Measurements from ENCODE around the gene FAM90A1. TPM values are rescaled to one million over a fixed set of nuclear protein-coding genes. Genes with fewer than 3 reads are reported as not detected.
A peak's percentile ranks its signal among the peaks of the same experiment; 100 is the strongest.
"Not testable (repeated sequence)": the region's sequence is repeated elsewhere in the genome, so short reads cannot be mapped to it uniquely, and the experiment has no call there.

The FAM90A1 gene, protein sequence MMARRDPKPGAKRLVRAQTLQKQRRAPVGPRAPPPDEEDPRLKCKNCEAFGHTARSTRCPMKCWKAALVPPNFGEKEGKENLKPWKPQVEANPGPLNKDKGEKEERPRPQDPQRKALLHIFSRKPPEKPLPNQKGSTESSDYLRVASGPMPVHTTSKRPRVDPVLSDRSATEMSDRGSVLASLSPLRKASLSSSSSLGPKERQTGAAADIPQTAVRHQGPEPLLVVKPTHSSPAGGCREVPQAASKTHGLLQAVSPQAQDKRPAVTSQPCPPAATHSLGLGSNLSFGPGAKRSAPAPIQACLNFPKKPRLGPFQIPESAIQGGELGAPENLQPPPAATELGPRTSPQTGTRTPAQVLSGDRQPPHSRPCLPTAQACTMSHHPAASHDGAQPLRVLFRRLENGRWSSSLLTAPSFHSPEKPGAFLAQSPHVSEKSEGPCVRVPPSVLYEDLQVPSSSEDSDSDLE
- total RNA-seq, result under 1 TPM; 0.19 to 0.23 TPM
- long read RNA-seq, donor 1, partial matches to known transcripts, result 1 of 1 reads
- long read RNA-seq, donor 1, other reads (novel, unspliced or antisense), result 0 of 1 reads
- long read RNA-seq, donor 2, partial matches to known transcripts, result 1 of 1 reads
- long read RNA-seq, donor 2, other reads (novel, unspliced or antisense), result 0 of 1 reads

DNA sequence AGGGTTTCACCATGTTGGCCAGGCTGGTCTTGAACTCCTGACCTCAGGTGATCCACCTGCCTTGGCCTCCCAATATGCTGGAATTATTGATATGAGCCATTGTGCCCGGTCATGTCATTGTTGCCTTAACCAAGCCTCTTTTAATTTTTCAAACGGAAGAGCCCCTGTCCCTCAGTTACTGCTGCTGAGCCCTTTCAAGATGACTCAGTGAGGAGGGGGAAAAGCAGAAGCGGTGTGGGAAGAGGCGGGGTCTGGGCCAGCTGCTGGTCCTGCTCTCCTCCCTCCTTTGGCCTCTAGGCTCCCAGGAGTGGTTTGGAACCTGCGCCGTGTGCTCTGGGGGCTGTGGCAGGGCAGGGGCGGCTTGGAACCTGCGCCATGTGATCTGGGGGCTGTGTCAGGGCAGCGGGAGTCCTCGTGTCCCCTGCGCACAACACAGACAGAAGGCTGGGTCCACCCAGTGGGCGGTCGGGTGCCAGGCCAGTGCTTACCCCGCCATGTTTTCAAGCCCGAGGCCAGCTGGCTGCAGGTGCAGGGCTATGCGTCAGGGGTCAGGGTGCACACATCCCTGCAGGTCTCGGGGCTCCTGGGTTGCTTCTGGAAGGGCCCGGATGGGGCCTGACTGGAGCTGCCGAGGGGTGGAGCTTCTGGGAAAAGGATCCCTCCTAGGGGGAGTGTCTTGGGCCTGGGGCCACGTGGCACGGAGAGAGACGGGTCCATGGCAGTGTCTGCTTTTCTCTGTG lies at the start of gene FAM90A1:
TSS of gene FAM90A1 (minus strand) at position 627 of the 740 bp plus-strand sequence. CDS start 2,786 bp downstream, outside the sequence.
- peak; percentile 88 for DNase-seq (ENCODE audit: low spot score)
- intact Hi-C loops (cut with DNase I), result loop anchor here in 1 of 2 donors (10.0 kb wide), 1 partner anchor 122 kb away; no protein-coding TSS in a partner anchor

DNA sequence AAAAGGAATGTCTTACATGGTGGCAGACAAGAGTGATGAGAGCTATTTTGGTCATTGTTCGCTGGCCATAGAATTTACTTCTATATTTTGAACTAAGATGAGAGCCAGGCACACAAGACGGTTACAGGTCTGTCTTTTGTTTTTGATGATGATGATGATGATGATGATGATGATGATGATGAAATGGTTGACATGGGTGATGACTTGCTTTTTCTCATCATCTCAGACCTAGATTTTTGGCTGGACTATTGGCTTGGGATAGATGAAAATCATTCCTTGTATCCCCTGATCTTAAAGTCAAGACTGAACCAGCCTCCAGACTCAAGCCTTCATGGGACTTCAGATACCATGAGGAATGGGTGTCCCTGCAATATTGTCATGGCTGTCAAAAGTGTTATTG lies 49.0 kb upstream of the FAM90A1 start:
- intact Hi-C loops (cut with DNase I); DNase-seq (ENCODE audit: low spot score): not testable (repeated sequence)

DNA sequence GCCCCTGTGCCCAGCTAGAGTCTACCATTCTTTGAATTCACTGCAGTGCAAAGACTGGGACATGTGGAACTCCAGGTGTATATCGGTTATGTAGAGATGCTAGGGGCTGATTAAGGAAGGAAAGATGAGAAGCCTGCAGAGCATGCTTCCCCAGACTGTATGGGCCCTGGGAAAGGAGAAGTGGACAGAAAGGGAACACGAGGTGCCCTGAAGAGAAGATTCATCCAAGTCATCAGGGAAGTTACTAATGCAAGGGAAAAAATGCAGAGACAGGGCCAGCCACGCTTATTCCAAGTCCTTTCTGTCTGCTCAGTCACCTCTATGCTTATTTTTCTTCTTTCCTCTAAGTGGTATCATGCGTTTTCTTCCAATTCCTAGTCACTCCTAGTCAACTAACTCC lies 39.3 kb upstream of the FAM90A1 start:
- intact Hi-C loops (cut with DNase I), result not testable (repeated sequence)

DNA sequence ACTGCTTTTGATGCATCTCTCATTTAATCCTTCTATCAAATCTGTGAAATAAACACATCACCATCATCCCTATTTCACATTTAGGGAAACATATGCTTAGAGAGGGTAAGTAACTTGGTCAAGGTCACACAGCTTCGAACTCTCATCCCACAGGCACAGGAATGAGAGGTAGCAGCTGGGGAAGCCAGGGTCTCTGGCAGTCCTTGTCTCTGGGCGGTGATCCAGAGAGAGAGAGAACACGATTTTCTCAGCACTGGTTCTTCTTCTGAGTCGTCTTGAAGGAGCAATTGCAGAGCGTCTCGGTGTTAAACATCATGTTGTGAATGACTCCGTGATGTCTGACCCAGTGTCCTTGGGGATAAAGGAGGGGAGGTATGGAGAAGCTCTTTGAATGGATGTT lies 36.8 kb upstream of the FAM90A1 start:
- DNase-seq (ENCODE audit: low spot score); intact Hi-C loops (cut with DNase I): not testable (repeated sequence)

More for the DNA sequence above, 39.3 kb upstream of the FAM90A1 start:
- DNase-seq (ENCODE audit: low spot score), result not testable (repeated sequence)

DNA sequence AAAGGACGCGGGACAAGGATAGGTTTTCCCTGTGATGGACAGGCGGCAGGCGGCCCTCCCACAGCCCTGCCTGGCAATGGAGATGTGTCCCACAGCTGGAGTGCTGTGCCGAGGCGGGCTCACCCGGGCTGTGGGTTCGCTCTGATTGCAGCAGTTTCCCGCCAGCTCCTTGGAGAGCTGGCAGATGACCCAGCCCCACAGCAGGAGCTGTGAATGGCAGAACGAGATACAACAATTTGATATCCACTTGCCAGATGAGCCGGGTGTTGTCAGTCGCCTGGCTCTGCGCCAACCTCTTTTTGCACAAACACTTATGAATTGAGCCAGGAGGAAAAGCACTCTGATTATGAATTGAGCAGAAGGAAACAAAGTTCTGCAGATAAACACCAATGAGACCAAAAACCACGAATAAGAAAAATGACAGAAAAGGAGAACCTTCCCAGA lies 33.7 kb upstream of the FAM90A1 start:
- intact Hi-C loops (cut with DNase I); DNase-seq (ENCODE audit: low spot score): not testable (repeated sequence)

DNA sequence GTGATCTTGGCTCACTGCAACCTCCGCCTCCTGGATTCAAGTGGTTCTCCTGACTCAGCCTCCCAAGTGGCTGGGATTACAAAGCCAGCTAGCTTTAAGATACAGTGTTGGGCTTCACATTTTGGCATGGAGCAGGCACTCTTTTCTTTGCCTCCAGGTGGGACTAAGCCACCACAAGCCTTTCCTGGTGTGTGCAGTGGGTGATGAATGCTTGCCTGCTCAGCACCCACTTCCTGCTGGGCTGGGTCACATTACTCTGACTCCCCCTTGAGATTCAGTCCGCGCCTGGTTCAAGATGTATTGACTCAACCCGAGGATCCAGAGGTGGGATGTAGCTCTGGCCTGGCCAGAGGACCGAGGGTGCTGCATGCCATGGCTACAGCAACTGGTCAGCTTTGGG lies 28.9 kb upstream of the FAM90A1 start:
- intact Hi-C loops (cut with DNase I); DNase-seq (ENCODE audit: low spot score): not testable (repeated sequence)

DNA sequence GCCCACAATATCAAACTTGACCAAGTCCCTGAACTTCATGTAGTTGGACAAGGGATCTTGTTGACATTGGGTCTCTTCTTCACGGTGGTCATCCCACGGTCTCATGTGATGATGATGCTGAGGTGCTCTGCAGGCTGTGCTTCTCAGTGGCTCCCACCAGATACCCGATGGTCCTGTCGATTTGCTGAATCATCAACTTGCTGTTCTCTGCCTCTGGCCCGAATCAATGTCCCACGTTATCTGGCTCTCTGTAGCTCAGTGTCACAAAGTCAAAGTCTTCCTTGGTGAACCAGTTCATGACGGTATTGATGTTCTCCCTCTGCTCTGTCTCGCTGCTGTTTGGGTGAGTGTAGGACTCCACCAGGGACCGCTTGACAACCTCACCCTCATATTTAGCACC lies 27.3 kb upstream of the FAM90A1 start:
- intact Hi-C loops (cut with DNase I), result not testable (repeated sequence)

DNA sequence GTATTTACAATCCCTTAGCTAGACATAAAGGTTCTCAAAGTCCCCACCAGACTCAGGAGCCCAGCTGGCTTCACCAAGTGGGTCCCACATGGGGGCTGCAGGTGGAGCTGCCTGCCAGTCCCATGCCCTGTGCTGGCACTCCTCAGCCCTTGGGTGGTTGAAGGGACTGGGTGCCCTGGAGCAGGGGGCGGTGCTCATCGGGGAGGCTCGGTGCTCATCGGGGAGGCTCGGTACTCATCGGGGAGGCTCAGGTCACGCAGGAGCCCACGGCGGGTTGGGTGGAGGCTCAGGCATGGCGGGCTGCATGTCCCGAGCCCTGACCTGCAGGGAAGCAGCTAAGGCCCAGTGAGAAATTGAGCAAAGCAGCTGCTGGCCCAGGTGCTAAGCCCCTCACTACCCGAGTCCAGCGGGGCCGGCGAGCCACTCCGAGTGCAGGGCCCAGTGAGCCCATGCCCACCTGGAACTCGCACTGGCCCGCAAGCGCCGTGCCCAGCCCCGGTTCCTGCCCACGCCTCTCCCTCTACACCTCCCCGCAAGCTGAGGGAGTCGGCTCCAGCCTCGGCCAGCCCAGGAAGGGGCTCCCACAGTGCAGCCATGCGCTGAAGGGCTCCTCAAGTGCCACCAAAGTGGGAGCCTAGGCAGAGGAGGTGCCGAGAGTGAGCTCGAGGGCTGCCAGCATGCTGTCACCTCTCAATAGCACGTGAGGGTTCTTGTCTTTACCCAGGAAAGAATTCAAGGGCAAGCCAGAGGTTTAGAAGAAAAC lies 24.8 kb upstream of the FAM90A1 start:
- DNase-seq (ENCODE audit: low spot score); intact Hi-C loops (cut with DNase I): not testable (repeated sequence)

More for the DNA sequence above, 27.3 kb upstream of the FAM90A1 start:
- not testable (repeated sequence) for DNase-seq (ENCODE audit: low spot score)

DNA sequence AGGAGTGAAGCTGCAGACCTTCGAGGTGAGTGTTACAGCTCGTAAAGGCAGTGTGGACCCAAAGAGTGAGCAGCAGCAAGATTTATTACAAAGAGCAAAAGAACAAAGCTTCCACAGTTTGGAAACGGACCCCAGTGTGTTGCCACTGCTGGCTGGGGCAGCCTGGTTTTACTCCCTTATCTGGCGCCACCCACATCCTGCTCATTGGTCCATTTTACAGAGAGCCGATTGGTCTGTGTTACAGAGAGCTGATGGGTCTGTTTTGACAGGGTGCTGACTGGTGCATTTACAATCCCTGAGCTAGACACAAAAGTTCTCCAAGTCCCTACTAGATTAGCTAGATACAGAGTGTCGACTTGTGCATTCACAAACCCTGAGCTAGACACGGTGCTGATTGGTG lies 24.2 kb upstream of the FAM90A1 start:
- intact Hi-C loops (cut with DNase I); DNase-seq (ENCODE audit: low spot score): not testable (repeated sequence)

DNA sequence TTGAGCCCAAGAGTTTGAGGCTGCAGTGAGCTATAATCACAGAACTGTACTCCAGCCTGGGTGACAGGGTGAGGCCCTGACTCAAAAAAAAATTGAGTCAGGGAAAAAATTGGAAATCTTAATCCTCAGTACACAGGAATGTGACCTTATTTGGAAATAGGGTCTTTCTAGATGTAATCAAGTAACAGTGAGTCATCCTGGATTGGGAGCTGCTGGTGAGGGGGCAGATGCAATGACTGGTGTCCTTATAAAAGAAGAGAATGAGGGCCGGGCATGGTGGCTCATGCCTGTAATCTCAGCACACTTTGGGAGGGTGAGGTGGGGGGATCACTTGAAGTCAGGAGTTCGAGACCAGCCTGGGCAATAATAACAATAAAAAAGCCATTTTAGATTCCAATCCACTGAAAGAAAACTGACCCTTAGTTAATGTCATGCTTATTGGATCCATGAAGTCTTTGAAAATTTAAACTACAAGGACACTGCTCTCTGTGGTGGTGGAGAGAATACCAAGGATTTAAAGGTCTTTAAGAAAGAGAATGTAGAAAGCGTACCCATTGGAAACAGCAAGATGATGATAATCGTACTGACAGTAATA lies 19.6 kb upstream of the FAM90A1 start:
- intact Hi-C loops (cut with DNase I); DNase-seq (ENCODE audit: low spot score): not testable (repeated sequence)

DNA sequence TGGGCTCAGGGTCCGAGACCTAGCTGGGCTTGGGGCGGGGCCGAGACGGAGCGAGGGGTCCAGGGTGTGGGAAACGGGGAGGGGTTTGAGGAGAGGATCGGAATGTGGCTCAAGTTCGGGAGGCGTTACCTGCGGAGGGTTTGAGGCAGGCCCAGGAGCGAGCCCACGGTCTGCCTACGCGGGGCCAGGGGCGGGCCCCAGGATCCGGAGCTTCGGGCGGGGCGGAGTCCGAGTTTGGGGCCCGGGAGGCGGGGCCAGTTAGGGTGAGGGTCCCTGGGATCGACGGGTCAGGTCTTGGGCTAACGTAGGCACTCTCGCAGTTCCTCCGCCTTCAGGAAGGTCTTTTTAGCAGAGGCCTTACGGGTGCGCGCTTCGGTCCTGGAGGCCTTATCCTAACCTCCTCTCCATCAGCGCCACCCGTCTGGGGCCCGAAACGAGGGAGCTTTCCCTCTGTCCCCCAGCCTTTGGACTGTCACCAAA lies 16.3 kb upstream of the FAM90A1 start:
- intact Hi-C loops (cut with DNase I); DNase-seq (ENCODE audit: low spot score): not testable (repeated sequence)

DNA sequence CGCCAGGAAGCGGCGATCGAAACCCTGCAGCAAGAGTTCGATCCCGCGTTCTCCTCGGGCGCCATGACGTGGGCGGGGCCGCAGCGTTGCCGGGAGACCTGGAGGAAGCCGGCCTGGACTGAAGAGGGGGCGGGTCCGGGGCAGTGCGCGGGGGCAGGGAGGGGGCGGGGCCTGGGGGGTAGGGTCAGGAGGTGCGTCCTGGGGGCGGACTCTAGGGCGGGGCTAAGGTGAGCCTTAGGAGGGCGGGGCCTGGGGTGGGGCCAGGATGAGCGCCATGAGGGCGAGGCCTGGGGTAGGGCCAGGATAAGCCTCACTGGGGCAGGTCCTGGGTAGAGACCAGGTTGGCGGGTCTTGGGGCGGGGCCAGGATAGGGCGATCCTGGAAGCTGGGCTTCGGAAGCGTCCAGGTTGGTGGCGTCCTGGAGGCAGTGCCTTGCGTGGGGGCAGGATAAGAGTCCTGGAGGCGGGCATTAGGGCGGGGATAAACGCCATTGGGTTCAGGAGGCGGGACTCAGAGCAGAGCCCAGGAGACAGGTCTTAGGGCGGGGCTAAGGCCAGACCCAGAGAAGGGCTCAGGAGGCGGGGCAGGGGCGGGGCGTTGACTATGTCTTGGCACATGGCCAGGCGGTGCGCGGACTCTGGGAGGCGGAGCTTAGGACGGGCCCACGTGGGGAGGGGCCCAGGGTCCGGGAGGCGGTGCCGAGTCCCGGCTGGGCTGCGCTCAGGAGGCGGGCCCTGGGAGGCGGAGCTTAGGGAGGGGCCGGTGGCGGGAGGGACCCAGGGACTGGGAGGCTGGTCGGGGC lies 15.7 kb upstream of the FAM90A1 start:
- peak; percentile 100 for DNase-seq (ENCODE audit: low spot score)
- intact Hi-C loops (cut with DNase I), result not testable (repeated sequence)

DNA sequence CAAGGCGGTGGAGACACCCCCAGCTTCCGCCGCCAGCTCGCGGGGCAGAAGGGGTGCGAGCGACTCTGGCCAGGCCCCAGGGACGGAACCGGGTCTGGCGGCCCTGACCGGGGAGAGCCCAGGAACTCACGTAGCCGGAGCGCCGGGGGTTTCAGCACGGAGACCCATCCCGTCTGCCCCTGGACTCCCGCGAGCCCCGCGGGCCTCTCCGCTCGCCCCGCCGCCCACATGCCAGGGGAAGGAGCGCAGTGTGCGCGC lies 15.1 kb upstream of the FAM90A1 start:
- intact Hi-C loops (cut with DNase I); DNase-seq (ENCODE audit: low spot score): not testable (repeated sequence)

DNA sequence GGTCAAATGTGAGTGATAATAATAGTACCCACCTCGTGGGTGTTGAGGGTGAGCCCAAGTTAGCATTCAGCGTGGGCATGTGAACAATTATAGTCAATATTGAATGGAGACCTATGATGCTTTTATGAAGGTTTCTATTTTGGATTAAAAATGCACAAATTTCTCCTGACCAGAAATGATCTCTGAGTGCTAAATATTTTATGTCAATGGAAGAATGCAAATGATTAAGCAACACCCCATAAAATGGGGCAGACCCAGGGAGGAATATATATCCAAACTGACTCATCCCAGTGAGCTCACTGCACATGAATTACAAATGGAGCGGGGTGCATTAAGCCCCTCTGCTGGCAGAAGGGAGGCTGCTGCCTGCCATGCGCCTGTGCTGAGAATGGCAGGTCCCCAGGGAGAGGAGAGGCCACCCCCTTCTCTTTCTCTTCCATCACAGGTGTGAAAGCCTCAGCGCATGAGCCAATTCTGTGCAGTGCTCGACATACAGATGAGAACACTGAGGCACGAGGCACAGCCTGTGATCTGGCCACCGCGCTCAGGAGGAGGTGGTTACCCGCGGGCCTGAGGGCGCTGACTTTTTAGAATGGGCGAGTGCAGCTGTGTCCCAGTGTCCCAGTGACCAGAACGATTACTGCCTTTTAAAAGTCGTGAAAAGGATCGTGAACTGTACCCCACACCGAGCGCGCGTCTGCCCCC lies 14.7 kb upstream of the FAM90A1 start:
- intact Hi-C loops (cut with DNase I); DNase-seq (ENCODE audit: low spot score): not testable (repeated sequence)

DNA sequence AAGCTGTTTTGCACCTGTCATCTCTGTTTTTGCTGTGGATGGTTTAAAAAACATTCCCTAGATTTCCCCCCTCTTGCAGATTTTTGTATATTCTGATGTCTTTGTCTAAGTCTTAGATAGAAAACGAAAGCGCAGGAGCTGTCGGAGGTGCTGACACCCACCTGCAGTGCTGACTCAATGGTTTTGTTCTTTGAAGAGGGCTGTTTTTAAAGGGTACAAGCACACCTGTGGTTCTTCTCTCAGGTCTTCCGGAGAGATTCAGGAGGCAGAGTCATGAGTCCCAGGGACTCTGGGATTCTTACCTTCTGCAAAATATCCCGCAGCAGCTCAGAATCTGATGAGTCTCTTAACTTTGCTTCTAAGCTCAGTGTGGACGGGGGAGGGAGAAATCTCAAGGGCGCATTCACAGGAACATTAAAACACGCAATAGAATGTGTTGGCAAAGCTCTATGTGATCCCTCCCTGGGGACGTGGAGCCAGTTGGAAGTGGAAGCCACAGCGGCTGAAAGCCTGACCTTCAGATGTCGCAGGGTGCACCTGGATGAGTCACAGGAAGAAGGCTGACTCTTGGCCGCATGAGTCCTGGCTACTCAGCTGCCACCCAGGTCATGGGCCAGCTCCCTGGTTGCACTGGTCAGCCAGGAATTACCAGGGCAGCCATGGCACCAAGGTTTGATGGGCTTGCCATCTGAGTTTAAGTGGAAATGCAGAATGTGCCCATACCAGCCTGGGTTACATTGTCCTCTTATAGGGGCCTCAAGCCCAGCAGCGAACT lies 13.1 kb upstream of the FAM90A1 start:
- intact Hi-C loops (cut with DNase I); DNase-seq (ENCODE audit: low spot score): not testable (repeated sequence)

DNA sequence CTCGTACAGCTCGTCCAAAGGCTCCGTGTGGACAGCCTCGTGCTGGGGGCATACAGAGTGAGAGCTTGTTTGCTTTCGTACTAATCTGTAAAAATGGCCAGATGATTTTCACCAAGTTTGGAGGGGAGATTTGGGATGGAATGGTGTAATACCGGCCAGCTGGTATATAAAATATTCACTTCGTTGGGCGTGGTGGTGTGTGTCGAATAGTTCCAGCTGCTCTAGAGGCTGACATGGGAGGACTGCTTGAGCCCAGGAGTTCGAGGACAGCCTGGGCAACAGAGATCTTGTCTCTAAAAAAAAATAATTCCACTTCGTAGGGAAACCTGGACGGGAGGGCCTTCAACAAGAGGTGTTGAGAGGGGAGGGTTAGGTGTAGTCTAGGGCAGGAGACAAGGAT lies 9.6 kb upstream of the FAM90A1 start:
- not testable (repeated sequence) for DNase-seq (ENCODE audit: low spot score)
- intact Hi-C loops (cut with DNase I), result loop anchor here in 1 of 2 donors (10.0 kb wide), 1 partner anchor 132 kb away; no protein-coding TSS in a partner anchor

Data from posterior vena cava (tissue), 2 donors.